Measurements from ENCODE around the gene TELO2.

Gene TELO2

GRCh38 chr16:1539720-1540555 is 46.8 kb downstream of the TELO2 start:
- no peak for DNase-seq

GRCh38 chr16:1540556-1540855 is 47.3 kb downstream of the TELO2 start:
- no peak for DNase-seq

- no peak for DNase-seq
These were observed 48.4 kb downstream of the TELO2 start for GRCh38 chr16:1541293-1542165.

- DNase-seq, result no peak
These were observed 49.0 kb downstream of the TELO2 start for GRCh38 chr16:1542166-1542500.

GRCh38 chr16:1542533-1542932 is 49.4 kb downstream of the TELO2 start:
- no peak for DNase-seq

GRCh38 chr16:1543085-1543896 is 50.1 kb downstream of the TELO2 start:
- peak; percentile 52 for DNase-seq

- DNase-seq, result no peak
These were observed 52.2 kb downstream of the TELO2 start for GRCh38 chr16:1545044-1546040.

GRCh38 chr16:1546430-1546829 is 53.3 kb downstream of the TELO2 start:
- no peak for DNase-seq

- DNase-seq, result no peak
These were observed 55.1 kb downstream of the TELO2 start for GRCh38 chr16:1548233-1548632.

GRCh38 chr16:1548727-1549126 is 55.6 kb downstream of the TELO2 start:
- DNase-seq, result no peak

GRCh38 chr16:1550069-1550468 is 56.9 kb downstream of the TELO2 start:
- DNase-seq, result no peak

GRCh38 chr16:1550696-1551095 is 57.5 kb downstream of the TELO2 start:
- no peak for DNase-seq

GRCh38 chr16:1551166-1551565 is 58.0 kb downstream of the TELO2 start:
- DNase-seq, result no peak

GRCh38 chr16:1552129-1552528 is 59.0 kb downstream of the TELO2 start:
- DNase-seq, result no peak

GRCh38 chr16:1553946-1554825 is 61.0 kb downstream of the TELO2 start:
- DNase-seq, result no peak

GRCh38 chr16:1554826-1555445 is 61.8 kb downstream of the TELO2 start:
- no peak for DNase-seq

- no peak for DNase-seq
These were observed 63.1 kb downstream of the TELO2 start for GRCh38 chr16:1556254-1556653.

- DNase-seq, result no peak
These were observed 63.9 kb downstream of the TELO2 start for GRCh38 chr16:1557074-1557473.

GRCh38 chr16:1557576-1557975 is 64.4 kb downstream of the TELO2 start:
- DNase-seq, result no peak

- DNase-seq, result no peak
These were observed 66.4 kb downstream of the TELO2 start for GRCh38 chr16:1559446-1559975.
